ENCODE data around the gene NSRP1.

DNA sequence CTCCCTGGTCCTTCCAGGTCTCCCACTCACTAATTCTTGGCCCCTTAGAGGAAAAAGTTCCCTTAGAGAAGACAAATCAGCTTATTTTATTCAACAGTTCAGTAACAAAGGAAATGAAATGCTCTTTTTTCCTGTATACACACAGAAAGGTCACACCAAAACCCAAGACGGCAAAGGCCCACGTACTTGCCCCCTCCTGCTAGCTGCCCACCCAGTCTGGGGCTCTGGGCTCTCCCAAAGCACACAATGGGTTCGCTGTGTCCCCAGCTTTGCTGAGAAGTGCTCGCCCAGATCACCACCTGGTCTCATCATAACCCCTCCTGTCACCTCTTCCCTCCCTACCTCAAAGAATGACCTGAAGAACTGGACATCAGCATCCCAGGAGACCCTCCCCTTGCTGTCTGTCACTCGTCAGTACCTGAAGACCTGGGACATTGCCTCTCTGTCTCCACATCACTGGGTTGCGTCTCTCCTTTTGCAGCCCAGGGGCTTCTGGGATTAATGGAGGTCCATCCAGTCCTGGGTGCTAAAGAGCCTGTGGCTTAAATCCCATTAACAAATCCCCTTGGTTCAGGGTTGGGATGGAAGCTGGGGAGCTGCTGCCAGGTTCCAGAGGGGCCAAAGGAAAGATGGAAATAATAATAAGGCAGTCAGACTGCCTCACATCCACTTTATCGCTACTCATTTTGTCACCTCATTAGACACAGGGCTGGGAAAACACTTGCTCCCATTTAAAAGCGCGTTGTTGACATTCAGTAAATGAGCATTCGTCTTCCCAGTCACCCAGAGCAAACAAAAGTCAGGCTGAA lies 115.6 kb downstream of the NSRP1 start:
- TF ChIP-seq SP1 (IDR thresholded peaks at IDR 0.05) = no peak
- no peak for TF ChIP-seq ELF4 (IDR thresholded peaks at IDR 0.05)
- TF ChIP-seq SUZ12 (IDR thresholded peaks at IDR 0.05) = no peak
- no peak for TF ChIP-seq HDGF (IDR thresholded peaks at IDR 0.05; ENCODE audit: borderline replicate concordance)
- no peak for TF ChIP-seq L3MBTL2 (conservative IDR thresholded peaks at IDR 0.05)
- no peak for TF ChIP-seq FOXK2 (IDR thresholded peaks at IDR 0.05)
- no peak for TF ChIP-seq FOXA1 (IDR thresholded peaks at IDR 0.05)
- no peak for TF ChIP-seq BHLHE40 (IDR thresholded peaks at IDR 0.05; ENCODE audit: borderline replicate concordance)
- TF ChIP-seq CTBP1 (IDR thresholded peaks at IDR 0.05; ENCODE audit: borderline replicate concordance) = no peak
- TF ChIP-seq NFRKB (IDR thresholded peaks at IDR 0.05) = no peak

Data from HEK293T (cell line).